GM10266 (cell line): ENCODE measurements around the gene EPS8L2.

Experiments used
- DNase-seq: peaks from one replicate; pipeline ENCODE4 v3.0.0; 2012; ENCODE audit errors: extremely low spot score
- TF ChIP-seq, protein P1 (sequence below): IDR thresholded peaks from 2 replicates; pipeline ENCODE4 v1.5.1; 2012; ENCODE audit warnings: mild to moderate bottlenecking, low read depth; ENCODE audit not compliant: control insufficient read depth, insufficient read depth; ENCODE audit errors: missing control alignments

The EPS8L2 gene

DNA sequence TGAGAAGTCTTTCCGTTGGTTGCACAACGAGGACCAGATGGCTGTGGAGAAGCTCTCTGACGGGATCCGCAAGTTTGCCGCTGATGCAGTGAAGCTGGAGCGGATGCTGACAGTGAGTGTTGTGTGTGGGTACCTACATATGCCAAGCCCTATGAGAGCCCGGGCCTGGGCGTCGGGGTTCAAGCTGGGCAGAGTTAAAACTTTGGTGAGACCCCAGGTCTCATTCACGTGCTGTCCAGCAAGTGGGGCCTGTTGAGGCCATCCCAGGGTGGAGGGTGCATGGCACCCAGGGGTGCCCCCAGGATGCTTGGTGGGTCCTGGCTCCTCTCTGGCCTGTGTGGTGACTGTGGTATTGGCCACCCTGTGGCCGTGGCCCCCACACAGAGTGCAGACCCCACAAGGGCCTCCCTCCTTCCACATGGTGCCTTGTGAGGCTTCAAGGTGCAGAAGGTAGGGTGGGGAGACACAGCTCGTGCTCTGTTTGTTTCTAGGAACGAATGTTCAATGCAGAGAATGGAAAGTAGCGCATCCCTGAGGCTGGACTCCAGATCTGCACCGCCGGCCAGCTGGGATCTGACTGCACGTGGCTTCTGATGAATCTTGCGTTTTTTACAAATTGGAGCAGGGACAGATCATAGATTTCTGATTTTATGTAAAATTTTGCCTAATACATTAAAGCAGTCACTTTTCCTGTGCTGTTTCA lies 58.4 kb downstream of the EPS8L2 start:
- TF ChIP-seq, protein P1, sequence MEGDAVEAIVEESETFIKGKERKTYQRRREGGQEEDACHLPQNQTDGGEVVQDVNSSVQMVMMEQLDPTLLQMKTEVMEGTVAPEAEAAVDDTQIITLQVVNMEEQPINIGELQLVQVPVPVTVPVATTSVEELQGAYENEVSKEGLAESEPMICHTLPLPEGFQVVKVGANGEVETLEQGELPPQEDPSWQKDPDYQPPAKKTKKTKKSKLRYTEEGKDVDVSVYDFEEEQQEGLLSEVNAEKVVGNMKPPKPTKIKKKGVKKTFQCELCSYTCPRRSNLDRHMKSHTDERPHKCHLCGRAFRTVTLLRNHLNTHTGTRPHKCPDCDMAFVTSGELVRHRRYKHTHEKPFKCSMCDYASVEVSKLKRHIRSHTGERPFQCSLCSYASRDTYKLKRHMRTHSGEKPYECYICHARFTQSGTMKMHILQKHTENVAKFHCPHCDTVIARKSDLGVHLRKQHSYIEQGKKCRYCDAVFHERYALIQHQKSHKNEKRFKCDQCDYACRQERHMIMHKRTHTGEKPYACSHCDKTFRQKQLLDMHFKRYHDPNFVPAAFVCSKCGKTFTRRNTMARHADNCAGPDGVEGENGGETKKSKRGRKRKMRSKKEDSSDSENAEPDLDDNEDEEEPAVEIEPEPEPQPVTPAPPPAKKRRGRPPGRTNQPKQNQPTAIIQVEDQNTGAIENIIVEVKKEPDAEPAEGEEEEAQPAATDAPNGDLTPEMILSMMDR: no peak
- no peak for DNase-seq

DNA sequence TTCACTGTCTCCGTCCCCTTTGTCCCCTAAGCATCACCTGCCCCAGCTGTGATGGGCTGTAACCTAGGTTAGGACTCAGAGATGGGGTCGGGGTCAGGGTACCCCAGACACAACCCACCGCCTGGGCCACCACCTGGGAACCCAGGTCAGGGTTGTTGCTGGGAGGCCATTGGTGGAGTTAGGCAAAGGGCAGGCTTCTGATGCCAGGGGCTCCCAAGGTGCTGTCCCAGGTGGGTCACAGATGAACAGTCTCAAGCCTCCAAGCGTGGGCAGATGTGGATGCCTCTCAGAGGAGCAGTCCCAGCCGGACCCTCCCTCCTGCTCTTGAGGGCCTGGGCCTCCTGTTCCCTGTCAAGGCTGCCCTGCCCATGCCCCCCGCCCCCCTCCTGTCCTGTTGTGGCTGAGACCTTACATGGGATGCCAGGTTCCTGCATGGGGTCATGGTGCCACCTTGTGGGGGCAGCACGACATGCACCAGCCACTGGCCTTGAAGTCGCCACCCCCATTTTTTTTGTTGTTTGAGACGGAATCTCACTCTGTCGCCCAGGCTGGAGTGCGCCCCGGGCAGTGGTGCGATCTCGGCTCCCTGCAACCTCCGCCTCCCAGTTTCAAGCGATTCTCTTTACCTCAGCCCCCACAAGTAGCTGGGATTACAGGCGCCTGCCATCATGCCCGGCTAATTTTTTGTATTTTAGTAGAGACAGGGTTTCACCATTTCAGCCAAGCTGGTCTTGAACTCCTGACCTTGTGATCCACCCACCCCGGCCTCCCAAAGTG lies 59.2 kb downstream of the EPS8L2 start:
- TF ChIP-seq, protein P1: peak; percentile 66
- DNase-seq: peak; percentile 81

DNA sequence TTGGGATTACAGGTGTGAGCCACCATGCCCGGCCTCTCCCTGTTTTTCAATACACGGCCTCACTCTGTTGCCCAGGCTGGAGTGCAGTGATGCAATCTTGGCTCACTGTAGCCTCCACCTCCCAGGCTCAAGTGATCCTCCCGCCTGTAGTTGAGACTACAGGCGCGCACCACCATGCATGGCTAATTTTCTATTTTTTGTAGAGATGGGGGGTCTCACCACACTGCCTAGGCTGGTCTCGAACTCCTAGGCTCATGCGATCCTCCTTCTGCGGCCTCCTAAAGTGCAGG lies 59.7 kb downstream of the EPS8L2 start:
- no peak for DNase-seq
- TF ChIP-seq, protein P1: no peak

DNA sequence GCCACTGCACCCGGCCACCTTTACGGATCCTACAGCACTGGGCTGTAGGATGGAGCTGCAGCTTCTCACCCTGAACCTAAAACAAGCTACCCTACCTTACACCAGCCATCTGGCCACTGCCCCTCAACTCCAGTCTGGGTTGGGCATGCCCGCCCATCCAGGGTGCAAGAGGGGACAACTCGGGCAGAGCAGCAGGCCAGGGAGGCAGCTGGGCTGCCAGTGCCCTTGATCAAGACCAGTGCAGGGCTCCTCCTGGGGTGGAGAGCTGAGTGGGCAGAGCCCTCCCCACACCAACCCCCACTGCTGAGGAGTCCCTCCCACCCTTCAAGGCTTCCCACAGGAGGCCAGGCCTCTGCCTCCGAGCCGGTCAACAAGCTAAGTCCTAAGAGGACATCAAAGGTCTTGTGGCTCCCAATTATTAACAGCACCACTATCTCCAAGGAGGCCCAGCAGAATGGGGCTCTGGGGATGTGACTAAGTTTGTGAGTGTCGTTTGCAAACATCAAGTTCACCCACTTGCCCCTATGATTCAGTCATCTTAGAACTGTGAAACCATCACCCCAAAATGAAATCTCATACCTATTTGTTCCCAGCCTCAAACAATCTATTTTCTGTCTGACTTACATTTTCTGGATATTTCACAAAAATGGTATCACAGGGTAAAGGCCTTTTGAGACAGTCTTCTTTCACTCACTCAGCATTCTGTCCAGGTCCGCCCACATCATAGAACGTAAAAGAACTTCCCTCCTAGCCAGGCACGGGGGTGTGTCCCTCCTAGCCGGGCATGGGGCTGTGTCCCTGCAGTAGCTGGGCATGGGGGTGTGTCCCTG lies 60.3 kb downstream of the EPS8L2 start:
- no peak for DNase-seq
- TF ChIP-seq, protein P1: no peak

DNA sequence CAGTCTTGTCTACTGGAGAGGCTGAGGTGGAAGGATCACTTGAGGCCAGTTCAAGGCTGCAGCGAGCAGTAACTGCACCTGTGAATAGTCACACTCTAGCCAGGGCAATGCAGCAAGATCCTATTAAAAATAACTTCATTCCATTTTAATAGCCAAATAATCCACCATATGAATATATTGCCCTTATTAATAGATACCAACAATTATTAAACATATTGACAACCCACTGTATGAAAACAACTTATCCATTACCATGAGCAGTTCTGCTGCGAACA lies 60.8 kb downstream of the EPS8L2 start:
- TF ChIP-seq, protein P1: no peak
- no peak for DNase-seq

DNA sequence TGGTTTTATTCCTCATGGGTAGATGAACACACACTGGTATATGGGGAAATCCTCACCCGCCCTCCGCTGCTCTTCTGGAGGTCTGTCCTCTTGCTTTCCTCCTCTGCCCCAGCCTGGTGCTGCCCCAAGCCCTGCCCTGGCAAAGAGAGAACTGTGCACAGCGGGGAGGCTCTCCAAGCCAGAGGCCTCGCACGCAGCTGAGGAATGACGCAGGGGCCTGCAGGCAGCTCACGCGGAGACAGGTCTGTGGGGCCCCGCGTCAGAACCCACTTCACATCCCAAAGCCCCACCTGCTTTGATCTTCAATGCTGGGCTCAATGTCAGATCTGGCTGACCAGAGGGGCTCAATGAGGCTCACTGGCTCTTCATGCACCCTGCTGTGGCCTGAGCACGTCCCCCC lies 61.2 kb downstream of the EPS8L2 start:
- TF ChIP-seq, protein P1: no peak
- no peak for DNase-seq

DNA sequence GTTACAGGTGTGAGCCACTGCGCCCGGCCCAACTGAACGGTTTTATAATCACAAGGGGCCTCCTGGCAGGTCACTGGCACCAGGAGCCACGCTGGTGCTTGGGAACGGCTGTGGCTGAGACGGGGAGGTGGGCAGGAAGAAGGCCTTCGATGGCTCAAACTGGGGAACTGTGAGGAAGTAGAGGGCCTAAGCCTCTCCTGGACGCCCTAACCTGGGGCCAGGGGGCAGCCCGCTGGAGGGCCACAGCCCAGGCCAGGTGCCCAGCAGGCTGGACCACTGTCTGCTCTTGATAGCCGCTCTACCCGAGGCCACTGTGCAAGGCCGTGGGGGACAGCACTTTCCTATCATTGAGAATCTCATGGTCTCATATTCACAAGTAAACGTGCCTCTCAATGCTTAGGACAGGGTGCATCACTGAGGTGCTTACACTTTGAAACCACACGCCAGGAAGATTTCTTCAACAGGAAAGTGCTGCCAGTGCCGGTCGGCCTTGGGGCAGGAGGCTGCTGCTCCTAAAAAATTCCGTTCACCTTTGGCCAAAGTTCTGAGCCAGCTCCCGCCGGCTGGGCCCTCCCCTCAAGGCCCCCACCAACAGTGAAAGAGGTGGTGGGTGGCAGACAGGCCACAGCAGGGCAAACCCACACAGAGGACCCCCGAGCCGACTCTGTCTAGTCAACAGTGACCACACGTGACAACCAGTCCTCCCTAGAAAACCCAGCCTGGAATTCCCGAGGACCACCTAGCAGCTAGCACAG lies 64.0 kb downstream of the EPS8L2 start:
- TF ChIP-seq, protein P1: no peak
- DNase-seq: no peak
